IMR-90 (cell line): ENCODE data around the gene CDKL5. TPM values are rescaled to one million over a fixed set of nuclear protein-coding genes. Genes with fewer than 3 reads are reported as not detected.

ENCODE experiments used
- ATAC-seq: fragments of 200-7000 bp; cut with Tn5 transposase; 2 replicates; pipeline ENCODE4 v1.9.1; 2020; ENCODE audit warnings: low read depth, mild to moderate bottlenecking, moderate library complexity
- BruUV-seq: library from RNA; stranded (reverse); fragments of 400-500 nt; replicated peaks from 2 replicates; lab custom pipeline; 2021; lab: Mats Ljungman, UMichigan
- CTCF ChIA-PET: fragments of 300-600 bp; formaldehyde crosslinking; extraction: SDS; loops from one replicate; lab custom pipeline; 2021; ENCODE audit warnings: antibody characterized with exemption; lab: Yijun Ruan, JAX
- POLR2A ChIA-PET: fragments of 300-600 bp; sonication (Branson Sonifier 250); formaldehyde crosslinking; loops from one replicate; lab custom pipeline; 2022; ENCODE audit warnings: antibody characterized with exemption; ENCODE audit not compliant: unreplicated experiment; lab: Charles Lee
- DNase-seq: peaks from one replicate; pipeline ENCODE4 v3.0.0; 2013
- H2AFZ ChIP-seq: replicated peaks from 2 replicates; pipeline ENCODE3; 2013; ENCODE audit warnings: low read length, mild to moderate bottlenecking; ENCODE audit not compliant: poor library complexity
- H2AK5ac ChIP-seq: 2 replicates; pipeline ENCODE4 v1.6.1; 2013; ENCODE audit warnings: low read depth, low read length, inconsistent platforms
- H2AK9ac ChIP-seq: replicated peaks from 2 replicates; pipeline ENCODE3; 2013; ENCODE audit warnings: mild to moderate bottlenecking, low read depth, low read length, moderate library complexity; ENCODE audit not compliant: poor library complexity
- H2BK120ac ChIP-seq: 2 replicates; pipeline ENCODE4 v1.6.1; 2013; ENCODE audit warnings: low read depth, low read length, inconsistent platforms
- H2BK15ac ChIP-seq: 3 replicates; pipeline ENCODE4 v1.6.1; 2013; ENCODE audit warnings: low read depth, low read length, inconsistent platforms
- H2BK20ac ChIP-seq: 2 replicates; pipeline ENCODE4 v1.6.1; 2013; ENCODE audit warnings: low read depth, mild to moderate bottlenecking, inconsistent platforms, low read length, moderate library complexity
- H2BK5ac ChIP-seq: 2 replicates; pipeline ENCODE4 v1.6.1; 2013; ENCODE audit warnings: mild to moderate bottlenecking, low read depth, low read length, inconsistent platforms; ENCODE audit not compliant: poor library complexity, severe bottlenecking
- H3K14ac ChIP-seq: replicated peaks from 2 replicates; pipeline ENCODE4 v1.6.1; 2013; ENCODE audit warnings: low read depth, low read length, inconsistent platforms
- H3K18ac ChIP-seq: 2 replicates; pipeline ENCODE4 v1.6.1; 2013; ENCODE audit warnings: low read depth, low read length, control low read depth
- H3K23ac ChIP-seq: 2 replicates; pipeline ENCODE4 v1.6.1; 2013; ENCODE audit warnings: low read depth, low read length, inconsistent platforms
- H3K27ac ChIP-seq: 2 replicates; pipeline ENCODE4 v1.5.1; 2013; ENCODE audit warnings: mild to moderate bottlenecking, control low read depth, low read length; ENCODE audit not compliant: insufficient read depth
- H3K27me3 ChIP-seq: 2 replicates; pipeline ENCODE4 v1.6.1; 2013; ENCODE audit warnings: low read length; ENCODE audit not compliant: control insufficient read depth, insufficient read depth
- H3K36me3 ChIP-seq: 2 replicates; pipeline ENCODE4 v1.6.1; 2013; ENCODE audit warnings: low read length, mixed read lengths; ENCODE audit not compliant: control insufficient read depth, insufficient read depth
- H3K4ac ChIP-seq: 2 replicates; pipeline ENCODE4 v1.6.1; 2013; ENCODE audit warnings: low read depth, low read length, inconsistent platforms
- H3K4me1 ChIP-seq: 2 replicates; pipeline ENCODE4 v1.6.1; 2013; ENCODE audit warnings: low read length, mixed read lengths; ENCODE audit not compliant: control insufficient read depth, insufficient read depth
- H3K4me2 ChIP-seq: 2 replicates; pipeline ENCODE4 v1.6.1; 2013; ENCODE audit warnings: low read depth, mild to moderate bottlenecking, control low read depth, low read length, moderate library complexity
- H3K4me3 ChIP-seq: 2 replicates; pipeline ENCODE4 v1.5.1; 2013; ENCODE audit warnings: low read depth, mild to moderate bottlenecking, control low read depth, low read length, moderate library complexity; ENCODE audit not compliant: insufficient read depth
- H3K56ac ChIP-seq: 2 replicates; pipeline ENCODE4 v1.6.1; 2013; ENCODE audit warnings: low read length, inconsistent platforms; ENCODE audit not compliant: insufficient read depth; ENCODE audit errors: extremely low read depth
- H3K79me1 ChIP-seq, 2 experiments: 2 replicates each; pipeline ENCODE4 v1.6.1; 2013; ENCODE audit warnings: low read length in 2 of 2, inconsistent platforms in 1 of 2, low read depth in 1 of 2
- H3K9ac ChIP-seq: 2 replicates; pipeline ENCODE4 v1.6.1; 2013; ENCODE audit warnings: low read depth, low read length, control low read depth
- H3K9me1 ChIP-seq: 2 replicates; pipeline ENCODE4 v1.6.1; 2013; ENCODE audit warnings: low read length, inconsistent platforms; ENCODE audit not compliant: insufficient read depth
- H3K9me3 ChIP-seq: 2 replicates; pipeline ENCODE4 v1.6.1; 2013; ENCODE audit warnings: low read length; ENCODE audit not compliant: control insufficient read depth, insufficient read depth
- H4K20me1 ChIP-seq: 2 replicates; pipeline ENCODE4 v1.6.1; 2013; ENCODE audit warnings: low read length, inconsistent platforms; ENCODE audit not compliant: insufficient read depth
- H4K5ac ChIP-seq: 2 replicates; pipeline ENCODE4 v1.6.1; 2013; ENCODE audit warnings: mild to moderate bottlenecking, low read depth, low read length, control low read depth
- H4K8ac ChIP-seq, 2 experiments: 2 replicates each; pipeline ENCODE4 v1.6.1; 2013; ENCODE audit warnings: low read depth in 2 of 2, low read length in 2 of 2, control low read depth in 1 of 2, inconsistent platforms in 1 of 2
- H4K91ac ChIP-seq: 2 replicates; pipeline ENCODE4 v1.6.1; 2013; ENCODE audit warnings: low read depth, low read length, inconsistent platforms; ENCODE audit not compliant: insufficient read depth
- BHLHE40 ChIP-seq: fragments of 150-350 bp; IDR thresholded peaks from 2 replicates; pipeline ENCODE4 v1.6.1; 2016; ENCODE audit warnings: mild to moderate bottlenecking, low read depth, low read length
- CHD1 ChIP-seq: IDR thresholded peaks from 2 replicates; pipeline ENCODE4 v1.6.1; 2012; ENCODE audit warnings: low read depth, low read length, improper control_type of control experiment
- MXI1 ChIP-seq: IDR thresholded peaks from 2 replicates; pipeline ENCODE4 v1.6.1; 2012; ENCODE audit warnings: low read depth, mild to moderate bottlenecking, low read length, moderate library complexity, borderline replicate concordance
- NFE2L2 ChIP-seq: fragments of 150-350 bp; IDR thresholded peaks from 2 replicates; pipeline ENCODE4 v1.6.1; 2016; ENCODE audit warnings: low read depth, mild to moderate bottlenecking, low read length
- POLR2A ChIP-seq: IDR thresholded peaks from 2 replicates; pipeline ENCODE4 v1.6.1; 2012; ENCODE audit warnings: mild to moderate bottlenecking, low read depth, low read length
- RAD21 ChIP-seq: IDR thresholded peaks from 2 replicates; pipeline ENCODE4 v1.6.1; 2012; ENCODE audit warnings: low read length, improper control_type of control experiment
- RCOR1 ChIP-seq: IDR thresholded peaks from 2 replicates; pipeline ENCODE4 v1.6.1; 2012; ENCODE audit warnings: mild to moderate bottlenecking, low read length, improper control_type of control experiment; ENCODE audit not compliant: insufficient replicate concordance
- SMC3 ChIP-seq: fragments of 150-350 bp; IDR thresholded peaks from 2 replicates; pipeline ENCODE4 v1.6.1; 2016; ENCODE audit warnings: low read depth, mild to moderate bottlenecking, antibody characterized with exemption, low read length, moderate library complexity
- USF2 ChIP-seq: fragments of 150-350 bp; IDR thresholded peaks from 2 replicates; pipeline ENCODE4 v1.6.1; 2017; ENCODE audit warnings: mild to moderate bottlenecking, antibody characterized with exemption, low read length, low read depth
- WGBS, 2 experiments: methylation state at CpG; one replicate each; pipeline versions ENCODE4 v1.1.5 to v1.1.7; 2013; ENCODE audit warnings: missing lambda C conversion rate in 2 of 2; ENCODE audit not compliant: insufficient read length in 1 of 2; ENCODE audit errors: extremely low coverage in 2 of 2; 5-methylcytosine and 5-hydroxymethylcytosine counted together
- dilution Hi-C: fragments of 300-500 bp; cut with HindIII; formaldehyde crosslinking; loops from one replicate; pipeline ENCODE4 v1.14.3; 2018; ENCODE audit warnings: low sequenced_read_pairs; ENCODE audit not compliant: unreplicated experiment
- in situ Hi-C: fragments of 300-500 bp; cut with MboI; formaldehyde crosslinking; loops from 3 replicates; pipeline ENCODE4 v1.14.3; 2019; ENCODE audit warnings: low sequenced_read_pairs, inconsistent platforms, mixed read lengths
- intact Hi-C: fragments of 100-400 bp; cut with micrococcal nuclease; formaldehyde crosslinking; loops from 2 replicates; pipeline ENCODE4 v1.10.0; 2022
- polyA plus RNA-seq, 3 experiments: library from polyadenylated mRNA; depleted of rRNA; stranded (reverse); fragments of >200 nt; gene quantifications; 2 replicates each; pipeline ENCODE4 v1.2.3, GENCODE V29; 2012; ENCODE audit warnings: low replicate concordance in 1 of 3
- total RNA-seq: library from RNA; depleted of rRNA; stranded (reverse); fragments of >200 nt; gene quantifications from 2 replicates; pipeline ENCODE4 v1.2.3, GENCODE V29; 2012
- TF ChIP-seq, protein P1 (sequence below): fragments of 150-350 bp; IDR thresholded peaks from 2 replicates; pipeline ENCODE4 v1.6.1; 2016; ENCODE audit warnings: low read depth, mild to moderate bottlenecking, low read length, moderate library complexity, borderline replicate concordance
- TF ChIP-seq, protein P2 (sequence below): conservative IDR thresholded peaks from 2 replicates; pipeline ENCODE4 v1.5.1; 2012; ENCODE audit warnings: mild to moderate bottlenecking, low read depth, low read length, improper control_type of control experiment

Gene CDKL5
- total and polyA plus RNA-seq, 2 of the 4 experiments (the other 2 are of a cell fraction), result 3.5 to 9.7 TPM

DNA sequence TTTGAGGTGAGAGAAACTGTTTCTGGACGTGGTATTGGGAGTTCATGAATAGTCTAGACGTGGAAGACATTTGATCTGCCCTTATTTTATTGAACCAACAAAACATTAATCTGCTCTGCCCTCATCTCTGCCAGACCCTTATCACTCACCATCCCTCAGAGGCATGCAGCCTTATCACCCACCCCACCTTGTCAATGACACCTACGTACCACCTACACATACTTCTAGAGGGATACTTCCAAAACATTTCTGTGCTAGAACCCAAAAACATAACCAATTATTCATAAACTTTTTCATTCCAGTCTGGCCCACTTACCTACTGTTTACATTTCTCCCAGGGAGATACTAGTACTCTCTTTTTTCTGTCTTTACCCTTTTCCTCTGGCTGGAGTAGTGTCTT is 141.3 kb downstream of the CDKL5 start:
- ChIA-PET POLR2A (no interaction called here), CTCF (no interaction called here)
- intact Hi-C loops (no loop called here), dilution Hi-C loops (no loop called here), in situ Hi-C loops (no loop called here)
- no peak overlapping the region for H3K4me3 ChIP-seq
- no peak overlapping the region for H2AK9ac ChIP-seq
- no peak overlapping the region for H3K56ac ChIP-seq
- ATAC-seq (no peak), DNase-seq (no peak)
- no peaks in the 10 kb centered on the region for H3K9me1 ChIP-seq
- no peak overlapping the region for H2AK5ac ChIP-seq
- no peak overlapping the region for H2BK5ac ChIP-seq
- no peak overlapping the region for H3K27ac ChIP-seq
- no peak overlapping the region for H3K14ac ChIP-seq
- no peak overlapping the region for H2BK15ac ChIP-seq
- no peak overlapping the region for H3K4me2 ChIP-seq
- H3K79me1 ChIP-seq, result peaks cover 0 to 2% of the 10 kb centered on the region in 2 experiments; a peak in 1 of 4 replicates
- no peak overlapping the region for H3K18ac ChIP-seq
- no peaks in the 10 kb centered on the region for H4K20me1 ChIP-seq
- no peak overlapping the region for H4K8ac ChIP-seq
- no peak overlapping the region for H2BK20ac ChIP-seq
- no peak overlapping the region for H4K91ac ChIP-seq
- H3K4ac ChIP-seq, result no peak overlapping the region
- H3K27me3 ChIP-seq, result no peaks in the 10 kb centered on the region
- H3K36me3 ChIP-seq, result no peaks in the 10 kb centered on the region
- H4K5ac ChIP-seq, result no peak overlapping the region
- TF ChIP-seq RAD21, result no peak
- TF ChIP-seq, protein P1, sequence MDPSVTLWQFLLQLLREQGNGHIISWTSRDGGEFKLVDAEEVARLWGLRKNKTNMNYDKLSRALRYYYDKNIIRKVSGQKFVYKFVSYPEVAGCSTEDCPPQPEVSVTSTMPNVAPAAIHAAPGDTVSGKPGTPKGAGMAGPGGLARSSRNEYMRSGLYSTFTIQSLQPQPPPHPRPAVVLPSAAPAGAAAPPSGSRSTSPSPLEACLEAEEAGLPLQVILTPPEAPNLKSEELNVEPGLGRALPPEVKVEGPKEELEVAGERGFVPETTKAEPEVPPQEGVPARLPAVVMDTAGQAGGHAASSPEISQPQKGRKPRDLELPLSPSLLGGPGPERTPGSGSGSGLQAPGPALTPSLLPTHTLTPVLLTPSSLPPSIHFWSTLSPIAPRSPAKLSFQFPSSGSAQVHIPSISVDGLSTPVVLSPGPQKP, result no peak
- no peak for TF ChIP-seq NFE2L2
- no peak for TF ChIP-seq RCOR1
- no peak for TF ChIP-seq BHLHE40
- no peak for TF ChIP-seq SMC3
- TF ChIP-seq POLR2A, result no peak
- TF ChIP-seq USF2, result no peak
- TF ChIP-seq CHD1, result no peak
- TF ChIP-seq MXI1, result no peak
- TF ChIP-seq, protein P2, sequence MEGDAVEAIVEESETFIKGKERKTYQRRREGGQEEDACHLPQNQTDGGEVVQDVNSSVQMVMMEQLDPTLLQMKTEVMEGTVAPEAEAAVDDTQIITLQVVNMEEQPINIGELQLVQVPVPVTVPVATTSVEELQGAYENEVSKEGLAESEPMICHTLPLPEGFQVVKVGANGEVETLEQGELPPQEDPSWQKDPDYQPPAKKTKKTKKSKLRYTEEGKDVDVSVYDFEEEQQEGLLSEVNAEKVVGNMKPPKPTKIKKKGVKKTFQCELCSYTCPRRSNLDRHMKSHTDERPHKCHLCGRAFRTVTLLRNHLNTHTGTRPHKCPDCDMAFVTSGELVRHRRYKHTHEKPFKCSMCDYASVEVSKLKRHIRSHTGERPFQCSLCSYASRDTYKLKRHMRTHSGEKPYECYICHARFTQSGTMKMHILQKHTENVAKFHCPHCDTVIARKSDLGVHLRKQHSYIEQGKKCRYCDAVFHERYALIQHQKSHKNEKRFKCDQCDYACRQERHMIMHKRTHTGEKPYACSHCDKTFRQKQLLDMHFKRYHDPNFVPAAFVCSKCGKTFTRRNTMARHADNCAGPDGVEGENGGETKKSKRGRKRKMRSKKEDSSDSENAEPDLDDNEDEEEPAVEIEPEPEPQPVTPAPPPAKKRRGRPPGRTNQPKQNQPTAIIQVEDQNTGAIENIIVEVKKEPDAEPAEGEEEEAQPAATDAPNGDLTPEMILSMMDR, result no peak
- H3K9ac ChIP-seq, result no peak overlapping the region
- no peaks in the 10 kb centered on the region for H3K9me3 ChIP-seq
- WGBS, 2 experiments, result no CpG with 5 or more reads among the region's 3 CpGs
- BruUV-seq, result no TSS peak
- H2AFZ ChIP-seq, result no peak overlapping the region
- no peak overlapping the region for H3K23ac ChIP-seq
- no peaks in the 10 kb centered on the region for H3K4me1 ChIP-seq
- no peak overlapping the region for H2BK120ac ChIP-seq
